HepG2 (cell line): Measurements from ENCODE around the gene COL27A1. TPM values are rescaled to one million over a fixed set of nuclear protein-coding genes. Genes with fewer than 3 reads are reported as not detected.

Experiments
- ATAC-seq: fragments of 200-7000 bp; cut with Tn5 transposase; 3 replicates; pipeline ENCODE4 v1.9.1; 2020; ENCODE audit warnings: mild to moderate bottlenecking, moderate library complexity
- BruUV-seq: library from RNA; stranded (reverse); fragments of 400-500 nt; replicated peaks from 2 replicates; lab custom pipeline; 2021; lab: Mats Ljungman, UMichigan
- CTCF ChIA-PET: fragments of 300-600 bp; formaldehyde crosslinking; extraction: SDS; loops from one replicate; lab custom pipeline; 2021; ENCODE audit warnings: low total read pairs, inconsistent platforms, low intra/inter-chr PET ratio; lab: Yijun Ruan, JAX
- POLR2A ChIA-PET: fragments of 350-600 bp; sonication (Branson Sonifier 250); formaldehyde crosslinking; loops from one replicate; lab custom pipeline; 2020; ENCODE audit warnings: antibody characterized with exemption, inconsistent platforms; lab: Yijun Ruan, JAX
- DNase-seq: peaks from one replicate; pipeline ENCODE4 v3.0.0-alpha.2; 2015; ENCODE audit warnings: low spot score
- FAIRE-seq: peaks from 3 replicates; lab custom pipeline; 2011; peaks lifted over from hg19 to GRCh38; lab: Jason Lieb, UNC
- H2AFZ ChIP-seq: one replicate; pipeline ENCODE4 v1.6.1; 2011; ENCODE audit warnings: low read length, inconsistent platforms
- H3K27ac ChIP-seq: fragments of 300-600 bp; 3 replicates; pipeline ENCODE4 v1.8.0; 2011; ENCODE audit warnings: mixed run types, mild to moderate bottlenecking, mixed read lengths, low read length, inconsistent platforms; ENCODE audit not compliant: insufficient read depth; ENCODE audit errors: extremely low read length
- H3K27me3 ChIP-seq, 2 experiments: fragments of 200-600 bp in 1 of 2; 2 replicates in 1 of 2; 3 replicates in 1 of 2; pipeline versions ENCODE4 v1.6.0 to v1.8.0; 2011; ENCODE audit warnings: low read length in 2 of 2, mild to moderate bottlenecking in 2 of 2, moderate library complexity in 2 of 2, inconsistent platforms in 1 of 2; ENCODE audit not compliant: insufficient read depth in 2 of 2, control insufficient read depth in 1 of 2
- H3K36me3 ChIP-seq, 2 experiments: fragments of 200-600 bp in 1 of 2; replicated peaks in 1 of 2; 2 replicates in 1 of 2; 3 replicates in 1 of 2; pipeline versions ENCODE4 v1.5.1 to v1.8.0; 2011; ENCODE audit warnings: low read length in 2 of 2, inconsistent platforms in 1 of 2; ENCODE audit not compliant: insufficient read depth in 2 of 2, control insufficient read depth in 1 of 2
- H3K4me1 ChIP-seq: 2 replicates; pipeline ENCODE4 v1.5.1; 2012; ENCODE audit warnings: low read length, inconsistent platforms; ENCODE audit not compliant: insufficient read depth
- H3K4me2 ChIP-seq: 2 replicates; pipeline ENCODE4 v1.6.0; 2011; ENCODE audit warnings: low read depth, low read length, inconsistent platforms
- H3K4me3 ChIP-seq, 3 experiments: fragments of 200-600 bp in 1 of 3; sonication (generic), shearing (Covaris generic) in 1 of 3; replicated peaks in 1 of 3; 2 replicates each; pipeline ENCODE4 v1.5.1; 2011 to 2016; ENCODE audit warnings: low read length in 3 of 3, inconsistent platforms in 2 of 3, low read depth in 2 of 3, mild to moderate bottlenecking in 2 of 3, control low read depth in 1 of 3, mixed read lengths in 1 of 3; ENCODE audit not compliant: insufficient read depth in 1 of 3
- H3K79me2 ChIP-seq: one replicate; pipeline ENCODE4 v1.6.1; 2011; ENCODE audit warnings: low read length, inconsistent platforms; ENCODE audit not compliant: insufficient read depth
- H3K9ac ChIP-seq: 2 replicates; pipeline ENCODE4 v1.6.0; 2011; ENCODE audit warnings: mild to moderate bottlenecking, low read depth, low read length, inconsistent platforms; ENCODE audit not compliant: insufficient read depth
- H3K9me3 ChIP-seq: 2 replicates; pipeline ENCODE4 v1.5.1; 2012; ENCODE audit warnings: mild to moderate bottlenecking, low read length
- H4K20me1 ChIP-seq: 2 replicates; pipeline ENCODE4 v1.6.0; 2011; ENCODE audit warnings: inconsistent platforms, mild to moderate bottlenecking, low read length, moderate library complexity; ENCODE audit not compliant: insufficient read depth
- BCL6 ChIP-seq: IDR thresholded peaks from 2 replicates; pipeline ENCODE4 v1.6.1; 2016; ENCODE audit warnings: missing genetic modification reagents, missing compliant biosample characterization
- NR3C1 ChIP-seq: sonication (generic); formaldehyde crosslinking; IDR thresholded peaks from 2 replicates; pipeline ENCODE4 v1.4.0; 2020; ENCODE audit warnings: missing genetic modification reagents
- RAD51 ChIP-seq: fragments of 450-650 bp; IDR thresholded peaks from 2 replicates; pipeline ENCODE4 v1.6.1; 2016; ENCODE audit warnings: borderline replicate concordance
- ZBTB38 ChIP-seq: sonication (generic); formaldehyde crosslinking; IDR thresholded peaks from 2 replicates; pipeline ENCODE4 v1.5.1; 2020; ENCODE audit warnings: mild to moderate bottlenecking, missing genetic modification reagents
- ZNF331 ChIP-seq: sonication (generic); formaldehyde crosslinking; IDR thresholded peaks from 2 replicates; pipeline ENCODE4 v1.4.0; 2020; ENCODE audit warnings: missing genetic modification reagents
- ZNF670 ChIP-seq: sonication (generic); formaldehyde crosslinking; IDR thresholded peaks from 2 replicates; pipeline ENCODE4 v1.8.0; 2022; ENCODE audit warnings: mild to moderate bottlenecking, missing genetic modification reagents, borderline replicate concordance
- ZNF768 ChIP-seq: sonication (generic); formaldehyde crosslinking; IDR thresholded peaks from 2 replicates; pipeline ENCODE4 v1.4.0; 2020; ENCODE audit warnings: missing genetic modification reagents
- WGBS: methylation state at CpG from one replicate; pipeline ENCODE4 v1.1.6; 2017; ENCODE audit warnings: low lambda C conversion rate; 5-methylcytosine and 5-hydroxymethylcytosine counted together
- in situ Hi-C: cut with HindIII; loops from 2 replicates; pipeline ENCODE4 v1.10.0; 2017; ENCODE audit warnings: low pct_unique_long_range_greater_than_20kb; ENCODE audit not compliant: extremely low pct_ligation_motif_present
- intact Hi-C: fragments of 100-400 bp; cut with micrococcal nuclease; formaldehyde crosslinking; loops from one replicate; pipeline ENCODE4 v1.10.0; 2022; ENCODE audit not compliant: unreplicated experiment
- polyA plus RNA-seq, 8 experiments: library from polyadenylated mRNA; depleted of rRNA in 3 of 8; stranded (reverse) in 7 of 8; unstranded in 1 of 8; fragments of >200 nt; fragmentation: Illumina TruSeq in 4 of 8; extraction: Trizol in 4 of 8; gene quantifications; 2 replicates each; pipeline versions ENCODE4 v1.2.1 to v1.2.3, GENCODE V29; 2011 to 2016; ENCODE audit warnings: low read depth in 4 of 8, missing spikeins in 1 of 8, mixed read lengths in 1 of 8; ENCODE audit not compliant: insufficient read depth in 1 of 8
- total RNA-seq, 5 experiments: library from RNA; depleted of rRNA; stranded (reverse); fragments of >200 nt; fragmentation: Illumina TruSeq; extraction: Trizol; gene quantifications; 2 replicates each; pipeline ENCODE4 v1.2.3, GENCODE V29; 2016; ENCODE audit warnings: low read depth in 1 of 5
- TF ChIP-seq, protein P1 (sequence below): sonication (generic); formaldehyde crosslinking; IDR thresholded peaks from 2 replicates; pipeline ENCODE4 v1.5.0; 2020; ENCODE audit warnings: mild to moderate bottlenecking, missing genetic modification reagents
- TF ChIP-seq, protein P2 (sequence below): IDR thresholded peaks from 2 replicates; pipeline ENCODE4 v1.6.1; 2012; ENCODE audit warnings: inconsistent platforms
- TF ChIP-seq, protein P3 (sequence below): sonication (generic); formaldehyde crosslinking; IDR thresholded peaks from 2 replicates; pipeline ENCODE4 v1.5.0; 2020; ENCODE audit warnings: mild to moderate bottlenecking, missing genetic modification reagents
- TF ChIP-seq, protein P4 (sequence below): sonication (generic); formaldehyde crosslinking; IDR thresholded peaks from 2 replicates; pipeline ENCODE4 v1.4.0; 2020; ENCODE audit warnings: missing genetic modification reagents, borderline replicate concordance

COL27A1 gene
- total and polyA plus RNA-seq, 2 of the 13 experiments (the other 11 are each of a cell fraction or from before 2014, with no cell fraction given): 71.3 to 89.1 TPM

DNA sequence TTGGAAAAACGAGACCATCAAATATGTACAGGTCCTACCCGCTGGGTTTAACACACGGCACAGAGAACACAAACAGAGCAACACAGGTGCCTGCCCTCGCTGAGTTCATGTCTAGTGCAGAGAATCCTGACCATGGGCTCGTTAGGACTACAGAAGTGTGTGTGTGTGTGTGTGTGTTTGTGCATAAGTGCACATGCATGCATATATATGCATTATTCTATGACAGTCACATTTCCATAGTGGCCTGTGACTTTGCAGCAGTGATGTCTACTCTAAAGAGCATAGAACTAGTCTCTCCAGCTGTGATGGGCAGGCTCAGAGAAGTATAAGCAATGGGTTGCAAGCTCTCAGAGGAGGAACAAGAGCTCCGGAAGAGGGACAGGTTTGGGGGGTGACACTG, 202.0 kb downstream of the COL27A1 start (continued):
- TF ChIP-seq, protein P1, sequence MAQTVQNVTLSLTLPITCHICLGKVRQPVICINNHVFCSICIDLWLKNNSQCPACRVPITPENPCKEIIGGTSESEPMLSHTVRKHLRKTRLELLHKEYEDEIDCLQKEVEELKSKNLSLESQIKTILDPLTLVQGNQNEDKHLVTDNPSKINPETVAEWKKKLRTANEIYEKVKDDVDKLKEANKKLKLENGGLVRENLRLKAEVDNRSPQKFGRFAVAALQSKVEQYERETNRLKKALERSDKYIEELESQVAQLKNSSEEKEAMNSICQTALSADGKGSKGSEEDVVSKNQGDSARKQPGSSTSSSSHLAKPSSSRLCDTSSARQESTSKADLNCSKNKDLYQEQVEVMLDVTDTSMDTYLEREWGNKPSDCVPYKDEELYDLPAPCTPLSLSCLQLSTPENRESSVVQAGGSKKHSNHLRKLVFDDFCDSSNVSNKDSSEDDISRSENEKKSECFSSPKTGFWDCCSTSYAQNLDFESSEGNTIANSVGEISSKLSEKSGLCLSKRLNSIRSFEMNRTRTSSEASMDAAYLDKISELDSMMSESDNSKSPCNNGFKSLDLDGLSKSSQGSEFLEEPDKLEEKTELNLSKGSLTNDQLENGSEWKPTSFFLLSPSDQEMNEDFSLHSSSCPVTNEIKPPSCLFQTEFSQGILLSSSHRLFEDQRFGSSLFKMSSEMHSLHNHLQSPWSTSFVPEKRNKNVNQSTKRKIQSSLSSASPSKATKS (CRISPR knock-in tag): no peak
- TF ChIP-seq, all 625 proteins: peak for 0

DNA sequence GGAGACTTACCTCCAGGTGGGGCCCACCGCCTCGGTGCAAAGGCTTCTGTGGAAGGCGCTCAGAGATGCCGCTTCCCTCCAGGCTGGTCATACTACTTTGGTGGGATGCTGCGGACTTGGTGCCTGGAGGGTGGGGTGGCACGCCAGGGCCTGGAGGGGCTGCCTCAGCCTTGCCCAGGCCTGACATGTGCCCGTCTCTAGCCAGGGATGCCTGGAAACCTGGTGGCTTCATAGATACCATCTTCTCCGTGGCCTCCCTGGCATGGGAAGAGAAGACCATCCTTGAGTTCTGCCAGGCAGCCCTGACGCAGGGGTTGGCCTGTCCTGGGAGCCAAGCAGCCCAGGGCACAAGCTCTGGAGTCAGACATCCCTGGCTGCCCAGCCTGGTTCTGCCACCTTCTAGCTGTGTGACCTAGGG, 202.6 kb downstream of the COL27A1 start:
- no peaks in the 10 kb centered on the region for H3K79me2 ChIP-seq
- peaks cover 0 to 44% of the 10 kb centered on the region in 2 experiments; a peak in 3 of 5 replicates for H3K36me3 ChIP-seq
- DNase-seq (no peak), FAIRE-seq (no peak), ATAC-seq (no peak)
- no TSS peak for BruUV-seq
- H3K9me3 ChIP-seq: no peaks in the 10 kb centered on the region
- H3K9ac ChIP-seq: no peak overlapping the region
- TF ChIP-seq BCL6 (CRISPR knock-in tag): no peak
- TF ChIP-seq NR3C1 (CRISPR knock-in tag): no peak
- TF ChIP-seq, protein P2, sequence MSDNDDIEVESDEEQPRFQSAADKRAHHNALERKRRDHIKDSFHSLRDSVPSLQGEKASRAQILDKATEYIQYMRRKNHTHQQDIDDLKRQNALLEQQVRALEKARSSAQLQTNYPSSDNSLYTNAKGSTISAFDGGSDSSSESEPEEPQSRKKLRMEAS: no peak
- TF ChIP-seq, protein P3, sequence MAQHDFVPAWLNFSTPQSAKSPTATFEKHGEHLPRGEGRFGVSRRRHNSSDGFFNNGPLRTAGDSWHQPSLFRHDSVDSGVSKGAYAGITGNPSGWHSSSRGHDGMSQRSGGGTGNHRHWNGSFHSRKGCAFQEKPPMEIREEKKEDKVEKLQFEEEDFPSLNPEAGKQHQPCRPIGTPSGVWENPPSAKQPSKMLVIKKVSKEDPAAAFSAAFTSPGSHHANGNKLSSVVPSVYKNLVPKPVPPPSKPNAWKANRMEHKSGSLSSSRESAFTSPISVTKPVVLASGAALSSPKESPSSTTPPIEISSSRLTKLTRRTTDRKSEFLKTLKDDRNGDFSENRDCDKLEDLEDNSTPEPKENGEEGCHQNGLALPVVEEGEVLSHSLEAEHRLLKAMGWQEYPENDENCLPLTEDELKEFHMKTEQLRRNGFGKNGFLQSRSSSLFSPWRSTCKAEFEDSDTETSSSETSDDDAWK: no peak
- no peak for TF ChIP-seq ZNF768 (CRISPR knock-in tag)
- TF ChIP-seq, protein P4, sequence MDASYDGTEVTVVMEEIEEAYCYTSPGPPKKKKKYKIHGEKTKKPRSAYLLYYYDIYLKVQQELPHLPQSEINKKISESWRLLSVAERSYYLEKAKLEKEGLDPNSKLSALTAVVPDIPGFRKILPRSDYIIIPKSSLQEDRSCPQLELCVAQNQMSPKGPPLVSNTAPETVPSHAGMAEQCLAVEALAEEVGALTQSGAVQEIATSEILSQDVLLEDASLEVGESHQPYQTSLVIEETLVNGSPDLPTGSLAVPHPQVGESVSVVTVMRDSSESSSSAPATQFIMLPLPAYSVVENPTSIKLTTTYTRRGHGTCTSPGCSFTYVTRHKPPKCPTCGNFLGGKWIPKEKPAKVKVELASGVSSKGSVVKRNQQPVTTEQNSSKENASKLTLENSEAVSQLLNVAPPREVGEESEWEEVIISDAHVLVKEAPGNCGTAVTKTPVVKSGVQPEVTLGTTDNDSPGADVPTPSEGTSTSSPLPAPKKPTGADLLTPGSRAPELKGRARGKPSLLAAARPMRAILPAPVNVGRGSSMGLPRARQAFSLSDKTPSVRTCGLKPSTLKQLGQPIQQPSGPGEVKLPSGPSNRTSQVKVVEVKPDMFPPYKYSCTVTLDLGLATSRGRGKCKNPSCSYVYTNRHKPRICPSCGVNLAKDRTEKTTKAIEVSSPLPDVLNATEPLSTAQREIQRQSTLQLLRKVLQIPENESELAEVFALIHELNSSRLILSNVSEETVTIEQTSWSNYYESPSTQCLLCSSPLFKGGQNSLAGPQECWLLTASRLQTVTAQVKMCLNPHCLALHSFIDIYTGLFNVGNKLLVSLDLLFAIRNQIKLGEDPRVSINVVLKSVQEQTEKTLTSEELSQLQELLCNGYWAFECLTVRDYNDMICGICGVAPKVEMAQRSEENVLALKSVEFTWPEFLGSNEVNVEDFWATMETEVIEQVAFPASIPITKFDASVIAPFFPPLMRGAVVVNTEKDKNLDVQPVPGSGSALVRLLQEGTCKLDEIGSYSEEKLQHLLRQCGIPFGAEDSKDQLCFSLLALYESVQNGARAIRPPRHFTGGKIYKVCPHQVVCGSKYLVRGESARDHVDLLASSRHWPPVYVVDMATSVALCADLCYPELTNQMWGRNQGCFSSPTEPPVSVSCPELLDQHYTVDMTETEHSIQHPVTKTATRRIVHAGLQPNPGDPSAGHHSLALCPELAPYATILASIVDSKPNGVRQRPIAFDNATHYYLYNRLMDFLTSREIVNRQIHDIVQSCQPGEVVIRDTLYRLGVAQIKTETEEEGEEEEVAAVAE (CRISPR knock-in tag): no peak
- TF ChIP-seq ZBTB38 (CRISPR knock-in tag): no peak
- TF ChIP-seq ZNF670 (CRISPR knock-in tag): no peak
- no peak for TF ChIP-seq ZNF331 (CRISPR knock-in tag)
- TF ChIP-seq RAD51: no peak
- no peaks in the 10 kb centered on the region for H3K4me1 ChIP-seq
- no peaks in the 10 kb centered on the region for H3K27me3 ChIP-seq
- CTCF ChIA-PET: no interaction called here
- no peak overlapping the region for H3K4me3 ChIP-seq
- H3K4me2 ChIP-seq: no peak overlapping the region
- POLR2A ChIA-PET: no interaction called here
- intact Hi-C loops (no loop called here), in situ Hi-C loops (no loop called here)
- no peak overlapping the region for H2AFZ ChIP-seq
- no peaks in the 10 kb centered on the region for H4K20me1 ChIP-seq
- H3K27ac ChIP-seq: no peak overlapping the region
- 95% methylated on average over 5 of the region's 9 CpGs for WGBS
